ENCODE measurements around the gene NEB. TPM values are rescaled to one million over a fixed set of nuclear protein-coding genes. Genes with fewer than 3 reads are reported as not detected.

Gene NEB
- total and polyA plus RNA-seq, 2 donors from 2014 or later: 0.88 to 1.6 TPM

DNA sequence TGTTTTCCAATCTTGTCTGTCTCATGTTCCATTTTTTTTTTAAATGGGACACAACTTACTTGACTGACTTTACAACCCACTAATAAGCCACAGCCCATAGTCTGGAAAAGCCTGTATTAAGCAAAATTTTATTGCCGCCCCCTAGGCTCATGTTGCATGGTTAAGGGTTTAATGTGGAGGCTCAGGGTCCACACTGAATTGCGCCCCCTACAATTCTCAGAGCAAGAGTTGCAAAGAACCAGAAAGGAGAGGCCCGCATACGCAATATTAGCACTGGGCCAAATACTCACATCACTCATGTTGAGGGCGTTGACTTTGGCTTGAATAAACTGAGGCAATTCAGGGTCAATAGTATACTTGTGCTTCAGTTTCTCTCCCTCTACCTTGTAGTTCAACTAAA, 65.5 kb downstream of the NEB start:
- Histone ChIP-seq H3K36me3 (ENCODE audit: control insufficient read depth in 2 of 3, insufficient read depth in 3 of 3, low read length in 3 of 3) (no peaks in the 10 kb centered on the region), H3K27me3 (ENCODE audit: control insufficient read depth, insufficient read depth, low read length) (no peaks in the 10 kb centered on the region), H3K9me3 (ENCODE audit: control insufficient read depth in 2 of 3, insufficient read depth in 1 of 3, low read length in 3 of 3) (no peaks in the 10 kb centered on the region), H3K9ac (ENCODE audit: low read length in 3 of 3) (no peak overlapping the region), H3K4me3 (ENCODE audit: low read length in 3 of 3) (no peak overlapping the region), H3K27ac (ENCODE audit: low read depth in 2 of 2, low read length in 2 of 2) (no peak overlapping the region), H3K4me1 (ENCODE audit: control insufficient read depth in 2 of 3, insufficient read depth in 2 of 3, low read depth in 1 of 3, low read length in 3 of 3) (no peaks in the 10 kb centered on the region)
- no peak for DNase-seq
- TF ChIP-seq CTCF (IDR thresholded peaks at IDR 0.05; ENCODE audit: borderline replicate concordance, extremely low read depth, insufficient read depth): no peak
- intact Hi-C loops (cut with DNase I): no loop called here
- no peak for FAIRE-seq

DNA sequence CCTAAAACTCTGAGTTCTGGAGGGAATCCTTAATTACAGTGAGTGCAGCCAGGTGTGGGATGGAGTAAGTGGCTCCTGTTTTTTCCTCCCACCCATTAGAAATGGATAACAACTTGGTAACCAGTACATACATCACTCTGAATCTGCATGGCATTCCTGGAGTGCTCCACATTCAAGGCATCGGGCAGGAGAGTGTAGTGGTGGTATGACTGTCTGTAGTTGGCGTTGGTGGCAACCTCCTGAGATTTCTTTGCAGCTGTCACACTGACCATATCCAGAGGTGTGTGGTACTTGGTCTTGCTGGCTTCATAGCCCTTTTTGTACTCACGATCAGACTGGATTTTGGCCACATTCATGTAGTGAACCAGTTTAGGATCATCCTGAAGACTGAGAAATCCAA, 68.3 kb downstream of the NEB start:
- TF ChIP-seq CTCF (IDR thresholded peaks at IDR 0.05; ENCODE audit: borderline replicate concordance, extremely low read depth, insufficient read depth): no peak
- Histone ChIP-seq H3K27ac (ENCODE audit: low read depth in 2 of 2, low read length in 2 of 2) (no peak overlapping the region), H3K9me3 (ENCODE audit: control insufficient read depth in 2 of 3, insufficient read depth in 1 of 3, low read length in 3 of 3) (no peaks in the 10 kb centered on the region), H3K27me3 (ENCODE audit: control insufficient read depth, insufficient read depth, low read length) (no peaks in the 10 kb centered on the region), H3K4me3 (ENCODE audit: low read length in 3 of 3) (no peak overlapping the region), H3K9ac (ENCODE audit: low read length in 3 of 3) (no peak overlapping the region), H3K36me3 (ENCODE audit: control insufficient read depth in 2 of 3, insufficient read depth in 3 of 3, low read length in 3 of 3) (no peaks in the 10 kb centered on the region), H3K4me1 (ENCODE audit: control insufficient read depth in 2 of 3, insufficient read depth in 2 of 3, low read depth in 1 of 3, low read length in 3 of 3) (no peaks in the 10 kb centered on the region)
- FAIRE-seq (no peak), DNase-seq (no peak)
- intact Hi-C loops (cut with DNase I): no loop called here

DNA sequence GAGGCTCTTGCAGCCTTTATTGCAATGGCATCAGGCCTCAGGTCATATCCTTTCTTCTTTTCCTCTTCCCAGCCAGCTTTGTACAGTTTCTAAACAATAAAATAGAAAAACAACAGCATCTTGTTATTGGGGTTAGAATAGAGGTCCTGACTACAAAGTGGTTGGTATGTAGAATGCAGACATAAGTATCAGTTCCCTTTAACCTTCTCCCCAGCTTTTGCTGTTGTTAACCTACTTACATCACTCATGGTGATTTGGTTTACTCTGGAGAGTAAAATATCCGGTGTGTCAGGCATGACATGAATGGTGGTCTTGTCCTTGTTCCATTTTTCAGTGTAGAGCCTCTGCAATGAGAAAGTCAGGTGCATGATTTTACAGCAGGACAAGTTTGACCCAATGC, 69.8 kb downstream of the NEB start:
- no peak for TF ChIP-seq CTCF (IDR thresholded peaks at IDR 0.05; ENCODE audit: borderline replicate concordance, extremely low read depth, insufficient read depth)
- Histone ChIP-seq H3K9me3 (ENCODE audit: control insufficient read depth in 2 of 3, insufficient read depth in 1 of 3, low read length in 3 of 3) (no peaks in the 10 kb centered on the region), H3K27me3 (ENCODE audit: control insufficient read depth, insufficient read depth, low read length) (no peaks in the 10 kb centered on the region), H3K4me1 (ENCODE audit: control insufficient read depth in 2 of 3, insufficient read depth in 2 of 3, low read depth in 1 of 3, low read length in 3 of 3) (no peaks in the 10 kb centered on the region), H3K27ac (ENCODE audit: low read depth in 2 of 2, low read length in 2 of 2) (no peak overlapping the region), H3K36me3 (ENCODE audit: control insufficient read depth in 2 of 3, insufficient read depth in 3 of 3, low read length in 3 of 3) (no peaks in the 10 kb centered on the region), H3K4me3 (ENCODE audit: low read length in 3 of 3) (no peak overlapping the region), H3K9ac (ENCODE audit: low read length in 3 of 3) (no peak overlapping the region)
- FAIRE-seq (no peak), DNase-seq (no peak)
- intact Hi-C loops (cut with DNase I): no loop called here

DNA sequence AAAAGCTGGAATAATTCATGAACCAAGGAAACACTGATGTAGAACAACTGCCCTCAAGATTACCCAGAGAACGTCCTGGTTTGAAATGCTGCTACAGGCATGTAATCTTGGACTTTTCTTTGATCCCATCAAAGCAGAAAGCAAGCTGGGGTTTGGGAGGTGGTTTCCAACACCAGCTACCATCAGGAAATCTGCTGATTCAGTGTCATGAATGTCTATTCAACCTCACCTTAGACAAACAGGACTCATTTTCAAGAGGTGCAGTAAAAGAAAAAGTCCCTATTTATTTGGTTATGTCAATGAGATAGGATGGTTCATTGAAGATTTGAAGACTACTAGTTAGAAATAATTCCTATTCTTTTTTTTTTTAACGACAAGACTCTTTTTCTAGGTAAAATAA, 72.7 kb downstream of the NEB start:
- no peaks in the 10 kb centered on the region for H3K36me3 ChIP-seq (ENCODE audit: control insufficient read depth in 2 of 3, insufficient read depth in 3 of 3, low read length in 3 of 3)
- intact Hi-C loops (cut with DNase I): no loop called here
- H3K4me3 ChIP-seq (ENCODE audit: low read length in 3 of 3): no peak overlapping the region
- H3K9me3 ChIP-seq (ENCODE audit: control insufficient read depth in 2 of 3, insufficient read depth in 1 of 3, low read length in 3 of 3): no peaks in the 10 kb centered on the region
- DNase-seq: no peak
- TF ChIP-seq CTCF (IDR thresholded peaks at IDR 0.05; ENCODE audit: borderline replicate concordance, extremely low read depth, insufficient read depth): no peak
- no peak for FAIRE-seq
- H3K9ac ChIP-seq (ENCODE audit: low read length in 3 of 3): no peak overlapping the region
- no peaks in the 10 kb centered on the region for H3K4me1 ChIP-seq (ENCODE audit: control insufficient read depth in 2 of 3, insufficient read depth in 2 of 3, low read depth in 1 of 3, low read length in 3 of 3)
- no peaks in the 10 kb centered on the region for H3K27me3 ChIP-seq (ENCODE audit: control insufficient read depth, insufficient read depth, low read length)
- H3K27ac ChIP-seq (ENCODE audit: low read depth in 2 of 2, low read length in 2 of 2): no peak overlapping the region

All from kidney (tissue), 14 donors.